Body of pancreas (tissue), 4 donors: ENCODE data around the gene MRAS.

Experiments
- POLR2A ChIP-seq, 3 donors: fragments of 450-650 bp; IDR thresholded peaks; one replicate each; pipeline ENCODE4 v1.6.1; 2016; ENCODE audit warnings: antibody characterized with exemption in 3 of 3, mild to moderate bottlenecking in 2 of 3
- TF ChIP-seq, protein P1 (sequence below), 7 experiments: fragments of 450-650 bp in 4 of 7; fragments of 200-600 bp in 3 of 7; sonication (generic) in 3 of 7; IDR thresholded peaks; one replicate each; pipeline ENCODE4 v1.5.1; 2016 to 2019; ENCODE audit warnings: antibody characterized with exemption in 7 of 7

DNA sequence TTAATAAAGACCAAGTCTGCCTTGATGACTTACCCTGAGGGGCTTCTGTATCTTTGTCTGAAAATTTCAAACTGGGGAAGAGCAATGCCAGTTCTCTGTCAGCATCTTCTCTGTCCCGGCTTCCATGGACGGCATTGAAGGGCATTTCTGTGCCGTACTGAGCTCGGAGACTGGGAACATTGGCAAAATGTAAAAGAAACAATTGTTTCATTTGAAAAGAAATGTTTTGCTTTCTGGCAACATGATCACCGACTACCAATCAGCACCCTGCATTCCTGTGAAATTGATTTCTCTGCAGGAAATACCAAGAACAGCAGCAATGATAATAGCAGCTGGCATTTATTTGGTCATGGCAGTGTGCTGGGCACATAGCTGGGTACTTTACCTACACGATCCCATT is 44.9 kb upstream of the MRAS start:
- TF ChIP-seq, protein P1, sequence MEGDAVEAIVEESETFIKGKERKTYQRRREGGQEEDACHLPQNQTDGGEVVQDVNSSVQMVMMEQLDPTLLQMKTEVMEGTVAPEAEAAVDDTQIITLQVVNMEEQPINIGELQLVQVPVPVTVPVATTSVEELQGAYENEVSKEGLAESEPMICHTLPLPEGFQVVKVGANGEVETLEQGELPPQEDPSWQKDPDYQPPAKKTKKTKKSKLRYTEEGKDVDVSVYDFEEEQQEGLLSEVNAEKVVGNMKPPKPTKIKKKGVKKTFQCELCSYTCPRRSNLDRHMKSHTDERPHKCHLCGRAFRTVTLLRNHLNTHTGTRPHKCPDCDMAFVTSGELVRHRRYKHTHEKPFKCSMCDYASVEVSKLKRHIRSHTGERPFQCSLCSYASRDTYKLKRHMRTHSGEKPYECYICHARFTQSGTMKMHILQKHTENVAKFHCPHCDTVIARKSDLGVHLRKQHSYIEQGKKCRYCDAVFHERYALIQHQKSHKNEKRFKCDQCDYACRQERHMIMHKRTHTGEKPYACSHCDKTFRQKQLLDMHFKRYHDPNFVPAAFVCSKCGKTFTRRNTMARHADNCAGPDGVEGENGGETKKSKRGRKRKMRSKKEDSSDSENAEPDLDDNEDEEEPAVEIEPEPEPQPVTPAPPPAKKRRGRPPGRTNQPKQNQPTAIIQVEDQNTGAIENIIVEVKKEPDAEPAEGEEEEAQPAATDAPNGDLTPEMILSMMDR (IDR thresholded peaks at IDR 0.05), result no peak
- peak in 1 of 3 donors; percentile 21 for TF ChIP-seq POLR2A (IDR thresholded peaks at IDR 0.05)
